Activated CD4-positive, alpha-beta T cell treated with anti-CD3 and anti-CD28 coated beads, Interleukin-2, amount 50 U/mL, for 16 hours (primary cell): Measurements from ENCODE around the gene DRC1.
"Not testable (repeated sequence)": the region's sequence is repeated elsewhere in the genome, so short reads cannot be mapped to it uniquely, and the experiment has no call there.

Experiments used
- DNase-seq: peaks from one replicate; pipeline ENCODE4 v3.0.0-alpha.2; 2020

DRC1 gene

DNA sequence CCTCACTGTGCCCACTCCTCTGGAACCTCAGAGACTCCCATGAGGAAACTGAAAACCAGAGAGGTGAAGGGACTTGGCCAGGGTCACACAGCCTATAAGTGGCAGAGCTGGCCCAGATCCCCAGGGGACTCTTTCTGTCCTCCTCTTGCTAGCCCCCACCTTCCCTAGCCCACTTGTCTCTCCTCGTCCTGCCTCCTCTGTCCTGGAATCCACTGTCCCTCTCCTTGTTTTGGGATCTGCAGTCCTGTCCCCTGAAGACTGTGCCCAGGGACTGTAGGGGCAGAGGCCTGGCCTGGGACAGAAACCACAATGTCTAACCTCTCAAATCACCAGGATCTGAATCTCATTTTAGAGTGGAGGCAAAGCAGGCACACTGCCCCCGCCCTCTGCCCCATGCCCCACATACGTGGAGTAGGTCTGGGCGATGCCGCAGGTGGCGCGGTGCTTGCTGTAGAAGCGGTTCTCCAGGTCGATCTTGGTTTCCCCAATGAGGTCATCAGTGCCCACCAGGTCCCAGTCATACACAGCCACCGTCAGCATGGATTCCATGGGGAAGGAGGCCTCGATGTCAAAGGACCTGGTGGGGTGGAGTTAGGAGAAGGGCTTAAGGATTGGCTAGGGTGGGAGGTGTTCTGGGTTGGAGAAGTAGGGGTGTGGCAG lies 63.7 kb downstream of the DRC1 start:
- no peak for DNase-seq

DNA sequence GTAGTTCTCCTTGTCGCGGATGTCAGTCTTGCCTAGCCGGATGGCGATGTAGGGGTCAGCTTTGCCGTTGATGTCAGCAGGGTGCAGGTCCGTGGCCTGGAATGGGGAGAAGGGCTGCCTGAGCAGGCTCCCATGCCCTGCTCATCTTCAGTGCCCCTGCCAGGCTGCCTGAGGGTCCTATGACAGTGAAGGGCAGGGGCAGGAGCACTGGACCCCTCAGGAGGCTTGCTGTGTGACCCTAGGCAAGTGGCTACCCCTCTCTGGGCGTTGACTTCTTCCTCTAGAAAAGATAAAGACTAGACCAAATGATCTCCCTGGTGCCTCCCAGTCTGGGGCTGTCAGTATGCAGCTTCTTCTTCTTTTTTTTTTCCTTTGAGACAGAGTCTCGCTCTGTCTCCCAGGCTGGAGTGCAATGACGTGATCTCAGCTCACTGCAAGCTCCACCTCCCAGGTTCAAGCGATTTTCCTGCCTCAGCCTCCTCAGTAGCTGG lies 64.3 kb downstream of the DRC1 start:
- no peak for DNase-seq

DNA sequence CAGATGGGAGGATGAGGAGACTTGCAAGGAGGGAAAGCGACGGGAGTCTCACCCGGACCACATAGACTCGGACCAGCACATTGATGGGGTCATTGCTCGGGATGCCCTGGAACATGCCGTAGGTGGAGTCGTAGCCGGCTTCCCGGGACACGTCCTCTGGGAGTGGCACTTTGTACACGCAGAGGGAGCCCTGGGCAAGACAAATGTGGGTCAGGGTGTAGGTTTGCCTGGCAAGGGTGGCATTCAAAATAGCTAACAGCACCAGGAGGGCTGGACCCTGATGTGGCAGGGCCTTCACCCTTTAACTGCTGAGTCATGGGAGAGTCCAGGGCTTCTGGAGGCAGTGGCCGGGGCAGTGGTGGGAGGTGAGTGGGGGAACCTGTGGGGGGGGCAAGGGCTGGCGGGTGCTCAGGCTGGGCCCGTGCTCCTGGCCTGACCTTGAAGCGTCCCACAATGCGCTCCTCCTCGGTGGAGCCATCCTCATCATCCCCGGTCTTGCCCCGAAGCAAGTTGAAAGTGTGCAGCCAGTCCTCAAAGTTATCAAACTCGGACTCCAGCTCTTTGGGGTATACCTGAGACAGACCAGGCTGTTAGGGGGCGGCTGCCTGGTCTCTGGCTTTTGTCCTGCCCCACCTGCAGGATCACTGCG lies 65.1 kb downstream of the DRC1 start:
- DNase-seq, result no peak

DNA sequence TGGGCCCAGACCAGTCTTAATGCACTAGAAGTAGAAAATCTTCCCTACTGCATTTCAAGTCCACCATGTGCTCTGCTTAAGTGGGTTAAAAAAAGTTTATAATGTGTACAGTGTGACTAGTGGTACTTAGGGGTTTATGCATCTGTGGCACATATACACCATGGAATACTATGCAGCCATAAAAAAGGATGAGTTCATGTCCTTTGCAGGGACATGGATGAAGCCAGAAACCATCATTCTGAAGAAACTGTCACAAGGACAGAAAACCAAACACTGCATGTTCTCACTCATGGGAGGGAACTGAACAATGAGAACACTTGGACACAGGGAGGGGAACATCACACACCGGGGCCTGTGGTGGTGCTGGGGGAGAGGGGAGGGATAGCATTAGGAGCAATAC lies 66.8 kb downstream of the DRC1 start:
- not testable (repeated sequence) for DNase-seq

DNA sequence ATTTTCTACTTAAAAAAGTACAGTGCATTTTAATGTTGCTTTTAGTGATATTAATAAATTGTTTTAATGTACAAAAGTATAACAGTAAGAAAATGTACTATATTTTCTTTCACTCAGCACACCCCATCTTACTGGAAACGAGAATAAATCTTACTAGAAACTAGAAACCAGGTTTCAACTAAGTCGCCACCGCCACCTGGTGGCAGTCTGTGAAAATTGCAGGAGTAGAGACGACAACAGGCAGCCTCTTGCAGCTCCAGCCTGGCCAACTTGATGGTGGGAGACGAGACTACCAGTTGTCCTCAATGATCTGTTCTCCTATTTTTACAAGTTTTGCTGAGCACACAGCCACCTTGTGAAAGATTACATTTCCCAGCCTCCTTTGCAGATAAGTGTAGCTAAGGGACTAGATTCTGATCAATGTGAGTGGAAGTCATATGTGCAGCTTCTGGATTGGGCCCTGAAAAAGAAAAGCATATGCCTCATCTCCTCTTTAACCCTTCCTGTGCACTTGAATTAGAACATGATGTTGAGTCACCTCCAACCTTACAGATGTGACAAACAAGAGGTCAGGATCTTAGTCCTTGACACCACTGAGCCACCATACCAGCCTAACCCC lies 67.5 kb downstream of the DRC1 start:
- DNase-seq, result peak; percentile 79

DNA sequence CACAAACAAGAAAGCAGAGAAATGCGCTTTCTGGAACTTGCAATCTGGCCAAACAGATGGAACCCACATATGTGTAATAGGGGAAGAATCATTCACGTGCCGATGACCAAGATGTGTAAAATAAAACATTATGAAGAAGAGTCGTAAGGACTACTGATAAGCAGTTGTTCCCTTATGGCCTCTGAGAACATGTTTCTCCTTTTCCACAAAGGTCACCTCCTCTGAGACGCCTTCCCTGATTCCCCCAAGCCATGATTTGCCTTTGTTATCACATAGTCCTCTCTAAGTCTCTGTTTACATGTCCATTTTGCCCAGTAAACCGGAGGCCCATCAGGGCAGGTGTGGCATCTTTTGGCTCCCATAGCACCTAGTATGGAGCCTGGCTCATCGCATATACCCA lies 68.2 kb downstream of the DRC1 start:
- DNase-seq, result no peak

DNA sequence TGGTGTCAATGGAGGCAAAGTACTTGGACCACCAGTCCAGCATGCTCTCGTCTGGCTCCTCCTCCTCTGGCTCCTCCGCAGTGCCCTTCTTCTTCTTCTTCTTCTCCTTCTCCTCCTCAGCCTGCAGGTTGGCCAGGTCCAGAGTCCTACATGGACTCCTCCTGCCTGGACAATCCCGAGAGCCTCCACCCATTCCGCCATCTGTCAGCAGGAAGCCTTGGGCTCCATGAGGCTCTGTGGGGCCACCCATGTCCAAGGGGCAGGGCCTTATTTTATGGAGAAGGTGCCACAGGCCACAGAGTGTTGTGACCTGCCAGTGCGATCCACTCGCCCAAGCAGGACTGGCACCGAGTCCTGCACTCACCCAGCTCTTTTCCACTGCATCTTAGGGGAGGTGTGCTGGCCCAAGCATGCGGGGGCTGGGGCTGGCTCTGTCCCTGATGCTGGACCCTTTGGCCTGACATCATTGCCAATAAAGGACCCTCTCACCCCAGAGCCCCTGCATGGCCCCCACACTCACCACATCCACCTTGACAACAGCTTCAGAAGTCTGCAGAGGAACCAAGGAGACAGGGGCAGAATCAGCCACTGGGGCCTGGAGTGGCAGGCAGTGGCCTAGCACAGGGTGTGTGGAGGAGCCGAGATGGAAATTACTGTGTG lies 69.0 kb downstream of the DRC1 start:
- DNase-seq, result no peak

DNA sequence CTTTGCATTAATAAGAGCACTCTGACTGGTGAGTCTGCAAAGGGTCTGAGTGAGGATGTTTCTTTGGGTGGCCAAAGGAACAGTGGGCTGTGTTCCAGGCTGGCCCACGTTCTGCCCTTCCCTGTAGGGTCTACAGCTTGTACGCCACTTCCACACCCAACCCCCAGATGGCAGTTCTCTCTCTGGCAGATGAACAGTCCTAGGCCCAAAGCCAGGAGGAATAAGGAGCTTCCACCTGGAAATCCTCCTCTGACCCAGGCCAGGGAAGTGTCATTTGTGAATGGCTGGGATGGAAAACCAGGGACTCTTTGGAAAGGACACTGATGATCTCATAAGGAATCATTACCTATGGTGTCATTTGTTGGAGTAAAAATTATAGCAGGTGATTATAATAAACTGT lies 69.6 kb downstream of the DRC1 start:
- no peak for DNase-seq

DNA sequence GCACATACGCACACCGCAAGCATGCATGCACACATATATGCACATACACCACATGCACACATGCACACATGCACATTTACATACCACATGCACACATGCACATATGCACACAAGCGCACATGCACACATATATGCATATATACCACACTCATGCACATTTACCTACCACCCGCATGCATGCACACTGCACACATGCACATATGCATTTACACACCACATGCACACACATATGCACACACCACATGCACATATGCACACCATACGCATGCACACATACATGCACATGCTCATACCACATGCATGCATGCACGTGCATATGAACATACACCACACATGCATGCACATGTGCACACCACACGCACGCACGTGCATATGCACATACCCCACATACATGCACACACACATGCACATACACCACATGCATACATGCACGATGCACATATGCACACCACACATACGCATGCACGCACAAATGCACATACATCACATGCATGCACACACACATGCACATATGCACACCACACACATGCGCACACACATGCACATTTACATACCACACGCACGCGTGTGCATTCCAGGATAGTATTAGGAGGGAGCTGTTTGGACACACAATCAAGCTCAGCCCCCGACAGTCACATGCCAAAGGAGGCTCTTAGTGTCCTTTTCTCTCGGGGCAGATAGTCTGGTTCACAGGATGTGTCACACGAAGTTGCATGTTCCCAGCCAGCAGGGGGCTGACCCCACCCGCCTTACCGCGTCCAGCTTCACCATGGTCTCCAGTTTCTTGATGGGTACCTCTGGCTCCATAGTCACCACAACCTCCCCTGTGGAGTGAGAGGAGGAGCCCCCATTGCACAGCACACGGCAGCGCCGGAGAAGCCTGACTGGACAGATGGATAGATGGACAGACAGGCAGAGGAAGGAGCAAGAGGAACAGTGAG lies 70.3 kb downstream of the DRC1 start:
- no peak for DNase-seq

DNA sequence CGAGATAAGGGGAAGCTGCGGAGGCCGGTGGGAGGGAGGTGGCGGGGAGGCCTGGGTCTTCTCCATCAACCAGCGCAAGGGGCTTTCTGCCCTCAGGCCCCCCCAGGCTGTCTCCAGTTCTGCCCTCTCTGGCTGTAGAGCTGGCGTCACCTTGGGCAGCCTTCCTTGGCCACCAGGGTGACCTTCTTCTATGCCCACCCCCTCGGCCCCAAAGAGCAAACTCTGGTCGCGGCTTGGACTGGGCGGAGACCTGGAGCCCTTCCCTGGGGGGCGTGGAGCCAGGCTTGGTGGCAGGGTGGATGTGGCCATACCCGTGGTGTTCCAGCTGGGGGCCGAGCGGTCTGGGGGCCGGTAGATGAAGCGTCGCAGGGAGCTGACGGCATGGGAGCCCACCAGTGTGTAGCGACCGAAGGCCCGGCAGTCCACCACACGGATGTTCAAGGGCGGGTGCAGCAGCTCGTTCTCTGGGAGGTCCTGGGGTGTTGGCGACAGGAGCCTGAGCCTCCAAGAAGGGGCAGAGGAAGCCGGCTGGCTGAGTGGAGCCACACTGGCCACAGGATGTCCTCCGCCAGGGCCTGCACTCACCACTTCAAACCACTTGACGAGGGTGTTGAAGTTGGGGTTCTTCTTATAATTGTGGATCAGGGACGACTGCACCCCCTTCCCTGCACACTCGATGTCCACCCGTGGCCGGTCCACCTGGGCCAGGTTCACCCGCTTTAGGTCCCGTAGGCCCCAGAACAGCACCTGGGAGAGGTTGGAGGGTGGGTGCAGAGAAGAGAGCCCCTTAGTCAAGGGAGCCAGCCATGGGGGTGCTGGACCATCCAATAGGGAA lies 71.3 kb downstream of the DRC1 start:
- DNase-seq, result no peak

DNA sequence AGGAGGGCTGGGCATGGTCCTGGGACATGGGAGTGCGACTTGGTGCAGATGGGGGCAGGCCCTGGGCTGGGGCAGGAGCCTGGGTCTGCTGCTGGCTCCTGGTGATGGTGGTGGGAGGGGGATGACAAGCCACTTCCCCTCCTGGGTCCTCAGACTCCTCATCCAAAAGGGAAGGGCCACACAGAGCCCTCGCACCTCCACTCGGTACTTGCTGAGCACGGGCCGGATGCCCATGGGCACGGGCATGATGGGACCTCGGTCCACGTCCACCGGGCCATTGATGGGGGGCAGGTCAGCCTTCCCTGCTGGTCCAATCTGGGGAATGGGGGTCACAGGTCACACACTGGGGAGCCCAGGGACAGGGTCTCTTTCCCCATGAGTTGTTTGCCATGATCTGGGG lies 72.1 kb downstream of the DRC1 start:
- DNase-seq, result no peak

DNA sequence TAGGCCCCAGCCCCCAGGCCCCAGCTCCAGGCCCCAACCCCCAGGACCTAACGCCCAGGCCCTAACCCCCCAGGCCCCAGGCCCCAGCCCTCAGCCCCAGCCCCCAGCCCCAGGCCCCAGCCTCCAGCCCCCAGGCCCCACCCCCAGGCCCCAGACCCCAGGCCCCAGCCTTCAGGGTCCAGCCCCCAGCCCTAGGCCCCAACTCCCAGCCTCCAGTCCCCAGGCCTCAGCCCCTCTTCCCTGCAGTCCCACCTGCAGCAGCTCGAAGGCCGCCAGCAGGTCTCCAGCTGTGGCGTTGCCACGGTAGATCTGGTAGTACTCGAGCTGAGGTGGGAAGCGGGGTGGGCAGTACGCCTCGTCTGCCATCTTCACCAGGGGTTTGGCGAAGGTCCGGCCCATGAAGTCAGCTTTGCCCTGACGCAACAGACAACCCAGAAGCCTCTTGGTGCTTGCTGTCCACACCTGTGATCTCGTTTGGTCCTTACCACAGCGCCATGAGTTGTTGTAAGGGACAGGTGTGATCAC lies 72.6 kb downstream of the DRC1 start:
- no peak for DNase-seq

DNA sequence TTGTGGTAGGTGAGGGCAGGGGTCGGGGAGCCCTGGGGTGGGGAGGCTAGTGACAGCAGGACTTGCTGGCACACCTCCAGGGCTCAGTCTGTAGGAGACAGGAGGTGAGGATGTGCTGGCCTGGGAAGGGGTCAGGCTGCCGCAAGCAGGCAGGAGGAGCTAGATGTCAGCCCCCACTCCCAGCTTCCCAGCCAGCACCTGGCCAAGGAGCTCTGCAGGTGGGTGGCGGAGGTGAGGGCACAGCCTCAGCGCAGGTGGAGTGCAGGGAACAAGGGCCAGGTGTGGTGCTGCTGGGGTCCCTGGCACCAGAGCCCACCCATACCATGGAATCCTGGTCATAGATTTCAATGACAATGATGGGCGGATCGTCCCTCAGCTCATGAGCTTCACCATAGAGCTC lies 73.3 kb downstream of the DRC1 start:
- DNase-seq, result no peak

DNA sequence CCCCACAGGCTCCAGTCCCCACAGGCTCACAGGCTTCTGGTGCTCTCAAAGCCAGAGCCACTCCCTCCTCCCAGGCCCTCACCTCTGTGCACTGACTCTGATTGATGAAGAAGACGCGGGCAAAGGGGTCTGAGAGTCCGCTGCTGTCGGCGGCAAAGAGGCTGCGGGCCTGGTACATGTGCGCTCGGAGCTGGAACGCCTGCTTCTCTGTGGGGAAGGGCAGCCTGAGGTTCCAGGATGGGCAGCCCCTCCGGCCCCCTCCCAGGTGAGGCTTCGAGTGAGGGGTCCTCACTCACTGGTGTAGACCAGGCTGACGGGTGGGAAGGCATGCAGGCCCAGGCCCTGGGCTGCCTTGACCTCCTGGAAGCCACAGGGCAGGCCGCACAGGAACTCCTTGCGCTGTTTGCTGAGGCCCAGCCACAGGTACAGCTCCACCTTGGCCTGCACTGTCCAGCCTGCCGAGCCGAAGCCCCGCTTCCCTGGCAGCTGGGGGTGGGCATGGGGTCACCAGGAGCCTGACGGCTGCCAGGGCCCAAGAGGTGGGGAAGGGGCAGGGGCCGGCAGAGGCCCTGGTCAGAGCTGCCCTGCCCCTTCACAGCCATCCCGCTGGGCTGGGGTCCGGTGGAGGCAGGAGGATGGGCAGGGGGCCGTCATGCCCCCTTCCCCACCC lies 74.2 kb downstream of the DRC1 start:
- DNase-seq, result no peak

DNA sequence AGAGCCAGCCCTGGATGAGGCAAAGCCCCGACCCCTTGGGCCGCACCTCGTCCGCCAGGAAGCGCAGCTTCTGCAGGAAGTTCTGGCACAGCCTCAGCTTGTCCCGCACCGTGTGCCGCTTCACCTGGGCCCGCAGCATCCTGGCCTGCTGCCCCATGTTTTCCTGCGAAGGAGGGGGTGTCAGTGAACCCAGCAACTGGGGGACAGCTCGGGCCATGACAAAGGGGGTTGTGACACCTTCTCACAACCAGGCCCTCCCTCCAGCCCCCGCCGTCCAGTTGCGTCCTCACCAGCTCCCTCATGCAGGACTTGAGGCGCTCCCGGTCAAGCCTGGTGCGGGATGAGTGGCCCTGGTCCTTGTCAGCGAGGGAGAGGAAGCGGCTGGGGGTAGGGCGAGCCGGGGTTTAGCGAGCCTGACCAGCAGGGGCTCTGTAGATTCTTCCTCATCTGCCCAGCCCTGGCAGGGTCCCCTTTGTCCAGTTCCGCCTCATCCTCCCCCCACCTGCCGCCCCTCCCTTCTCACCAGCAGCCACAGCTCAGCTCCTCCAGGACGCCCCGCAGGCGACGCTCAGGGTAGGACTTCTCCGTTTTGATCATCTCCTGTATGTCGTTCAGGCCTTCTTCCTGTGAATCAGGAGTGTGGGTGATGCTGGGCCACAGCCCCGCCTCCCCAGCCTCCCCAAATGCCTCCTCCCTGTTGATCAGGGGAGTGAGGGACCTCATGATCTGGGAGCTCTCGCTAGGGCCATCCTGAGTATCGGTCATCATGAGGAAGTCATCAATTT lies 75.6 kb downstream of the DRC1 start:
- DNase-seq, result peak; percentile 35

DNA sequence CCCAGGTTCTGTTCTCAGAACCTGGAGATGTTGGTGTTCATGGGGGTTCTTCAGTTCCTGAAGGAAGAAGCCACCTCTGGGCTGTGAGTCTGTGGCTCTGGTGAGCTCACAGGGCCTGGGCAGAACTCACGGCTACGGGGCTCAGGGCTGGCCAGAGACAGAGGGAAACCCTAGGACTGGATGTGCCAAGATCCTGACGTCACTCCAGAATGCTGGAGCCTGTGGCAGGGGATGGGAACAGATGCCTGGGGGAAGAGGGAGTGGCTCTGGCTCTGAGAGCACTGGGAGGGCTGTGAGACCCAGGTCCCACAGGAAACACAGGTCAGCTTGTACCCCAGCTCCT lies 76.2 kb downstream of the DRC1 start, which contains the start of gene OTOF:
Gene OTOF (minus strand): TSS at position 214 of the 343 bp plus-strand sequence.
- no peak for DNase-seq

DNA sequence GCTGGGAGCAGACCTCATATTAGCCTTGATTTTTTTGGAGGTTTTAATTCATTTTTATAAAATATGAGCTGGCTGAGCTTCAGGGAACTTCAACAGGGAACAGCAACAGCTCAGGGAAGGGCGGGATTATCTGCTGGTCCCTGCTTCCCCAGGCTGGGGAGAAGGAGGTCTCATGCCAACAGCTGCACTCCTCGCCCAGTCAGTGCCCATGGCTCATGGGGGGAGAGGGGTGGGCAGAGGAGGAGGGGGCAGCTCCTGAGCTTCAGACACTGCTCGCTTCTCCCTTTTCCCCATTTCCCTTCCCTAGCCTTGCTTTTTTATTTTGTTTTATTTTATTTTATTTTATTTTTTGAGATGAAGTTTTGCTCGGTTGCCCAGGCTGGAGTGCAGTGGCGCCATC lies 76.6 kb downstream of the DRC1 start:
- no peak for DNase-seq

DNA sequence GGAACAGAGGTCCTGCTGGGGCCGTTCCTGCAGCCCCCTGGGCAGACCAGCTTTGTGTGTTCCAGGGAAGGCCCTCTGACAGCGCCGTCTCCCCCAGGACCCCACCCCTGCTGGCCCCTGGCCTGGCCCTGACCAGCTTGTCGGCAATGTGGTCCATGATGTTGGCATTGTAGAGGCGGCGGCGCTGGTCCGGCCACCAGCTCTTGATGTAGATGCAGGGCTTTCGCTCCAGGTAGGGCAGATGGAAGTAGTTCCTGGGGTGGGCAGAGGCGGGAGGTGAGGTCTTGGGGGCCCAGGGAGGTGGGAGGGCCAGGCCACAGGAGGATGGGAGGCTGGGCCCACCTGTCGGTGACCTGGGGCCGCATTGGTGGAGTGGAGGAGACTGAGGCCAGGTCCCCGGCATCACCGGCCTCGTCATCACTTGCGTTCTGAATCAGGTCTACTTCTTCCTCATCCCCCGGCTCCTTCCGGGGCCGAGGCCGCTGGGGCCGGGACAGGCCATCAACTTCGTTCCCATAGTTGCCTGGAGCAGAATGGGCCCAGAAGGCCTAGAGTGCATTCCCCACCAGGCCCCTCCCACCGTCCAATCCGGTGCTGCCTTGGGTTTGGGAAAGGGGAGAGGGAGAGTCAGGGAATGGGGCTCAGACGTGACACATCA lies 77.5 kb downstream of the DRC1 start:
- DNase-seq, result no peak

DNA sequence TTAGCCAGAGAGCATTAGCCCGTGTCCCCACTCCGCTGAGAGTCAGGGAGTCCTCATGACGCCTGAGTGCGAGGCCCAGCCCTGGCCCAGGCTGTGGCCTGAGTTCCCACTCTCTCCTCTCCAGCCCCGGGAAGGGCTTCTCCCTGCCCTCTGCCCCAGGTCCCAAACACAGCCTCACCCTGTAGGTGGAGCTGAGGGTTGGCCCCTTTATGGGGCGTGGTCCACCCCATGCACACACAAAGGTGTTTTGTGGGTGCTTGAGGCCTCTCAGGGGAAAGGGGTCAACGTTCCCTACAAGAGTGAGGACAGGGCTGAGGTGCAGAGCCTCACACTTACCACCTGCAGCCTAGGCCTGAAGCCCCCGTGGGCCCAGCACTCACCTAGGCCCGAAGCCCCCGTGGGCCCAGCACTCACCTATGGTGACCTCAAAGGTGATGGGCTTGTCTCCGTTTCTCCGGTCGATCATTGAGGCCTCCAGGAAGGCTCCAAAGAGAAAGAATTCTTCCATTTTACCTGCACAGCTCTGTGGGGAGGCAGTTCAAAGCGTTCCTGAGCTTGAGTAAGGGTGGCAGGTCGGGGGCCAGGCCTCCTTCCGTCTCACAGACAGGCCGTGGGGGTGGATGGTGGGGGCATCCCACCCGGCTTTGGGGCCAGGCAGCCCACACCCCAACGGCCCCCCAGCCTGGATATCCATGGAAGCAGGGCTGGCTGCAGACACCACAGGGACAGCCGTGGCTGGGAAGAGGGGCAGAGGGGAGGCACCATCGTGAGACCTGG lies 78.3 kb downstream of the DRC1 start:
- DNase-seq, result no peak
